Spleen (tissue), 7 donors: Measurements from ENCODE around the gene CEP97.

Source experiments
- POLR2AphosphoS5 ChIP-seq, 3 donors: sonication (generic); formaldehyde crosslinking; IDR thresholded peaks; one replicate each; pipeline ENCODE4 v1.5.1; 2017; ENCODE audit warnings: antibody characterized with exemption in 3 of 3
- TF ChIP-seq, protein P1 (sequence below), 11 experiments: fragments of 200-600 bp in 7 of 11; fragments of 450-650 bp in 4 of 11; sonication (generic) in 4 of 11; IDR thresholded peaks in 8 of 11; conservative IDR thresholded peaks in 3 of 11; 1 replicate in 7 of 11; 2 replicates in 4 of 11; pipeline versions ENCODE4 v1.4.0 to v1.8.0; 2016 to 2021; ENCODE audit warnings: antibody characterized with exemption in 11 of 11, inconsistent platforms in 4 of 11, mild to moderate bottlenecking in 1 of 11
- donor health status: DM: no; HTN: no; CAD: no; lungs with moderate emphysema.
- donor health status: DM: no; HTN: no; CAD: no.
- donor health status: DM: no; HTN: no; CAD: no.

DNA sequence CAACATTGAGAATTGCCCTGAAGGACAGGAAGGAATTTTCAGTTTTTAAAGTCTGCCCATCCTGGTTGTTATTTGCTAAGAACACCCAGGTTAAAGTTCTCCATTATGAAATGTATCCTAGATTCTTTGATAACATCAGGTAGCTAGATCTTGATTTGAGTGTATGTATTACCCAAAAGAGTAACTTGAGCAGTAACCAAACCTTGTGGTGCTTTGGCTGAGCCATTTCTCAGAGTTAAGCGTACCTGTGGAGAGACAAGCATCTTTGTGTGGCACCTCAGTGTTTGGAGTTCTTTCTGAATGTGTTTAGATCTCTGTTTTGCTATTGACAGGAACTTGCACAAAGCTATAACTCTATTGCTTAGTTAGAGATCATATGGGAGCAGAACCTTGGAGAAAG lies 20.4 kb downstream of the CEP97 start:
- TF ChIP-seq, protein P1, sequence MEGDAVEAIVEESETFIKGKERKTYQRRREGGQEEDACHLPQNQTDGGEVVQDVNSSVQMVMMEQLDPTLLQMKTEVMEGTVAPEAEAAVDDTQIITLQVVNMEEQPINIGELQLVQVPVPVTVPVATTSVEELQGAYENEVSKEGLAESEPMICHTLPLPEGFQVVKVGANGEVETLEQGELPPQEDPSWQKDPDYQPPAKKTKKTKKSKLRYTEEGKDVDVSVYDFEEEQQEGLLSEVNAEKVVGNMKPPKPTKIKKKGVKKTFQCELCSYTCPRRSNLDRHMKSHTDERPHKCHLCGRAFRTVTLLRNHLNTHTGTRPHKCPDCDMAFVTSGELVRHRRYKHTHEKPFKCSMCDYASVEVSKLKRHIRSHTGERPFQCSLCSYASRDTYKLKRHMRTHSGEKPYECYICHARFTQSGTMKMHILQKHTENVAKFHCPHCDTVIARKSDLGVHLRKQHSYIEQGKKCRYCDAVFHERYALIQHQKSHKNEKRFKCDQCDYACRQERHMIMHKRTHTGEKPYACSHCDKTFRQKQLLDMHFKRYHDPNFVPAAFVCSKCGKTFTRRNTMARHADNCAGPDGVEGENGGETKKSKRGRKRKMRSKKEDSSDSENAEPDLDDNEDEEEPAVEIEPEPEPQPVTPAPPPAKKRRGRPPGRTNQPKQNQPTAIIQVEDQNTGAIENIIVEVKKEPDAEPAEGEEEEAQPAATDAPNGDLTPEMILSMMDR (IDR thresholded peaks at IDR 0.05 in 8 of 11, conservative IDR thresholded peaks at IDR 0.05 in 3 of 11): no peak
- TF ChIP-seq POLR2AphosphoS5 (IDR thresholded peaks at IDR 0.05): no peak
